HG03135 (cell line): Measurements from ENCODE around the gene PSMA7.
"Not testable (repeated sequence)": the region's sequence is repeated elsewhere in the genome, so short reads cannot be mapped to it uniquely, and the experiment has no call there.

Source experiments
- ATAC-seq: cut with Tn5 transposase; IDR thresholded peaks from one replicate; pipeline ENCODE4 v1.9.1; 2021; ENCODE audit warnings: mild to moderate bottlenecking, moderate library complexity; ENCODE audit not compliant: unreplicated experiment

PSMA7 gene

DNA sequence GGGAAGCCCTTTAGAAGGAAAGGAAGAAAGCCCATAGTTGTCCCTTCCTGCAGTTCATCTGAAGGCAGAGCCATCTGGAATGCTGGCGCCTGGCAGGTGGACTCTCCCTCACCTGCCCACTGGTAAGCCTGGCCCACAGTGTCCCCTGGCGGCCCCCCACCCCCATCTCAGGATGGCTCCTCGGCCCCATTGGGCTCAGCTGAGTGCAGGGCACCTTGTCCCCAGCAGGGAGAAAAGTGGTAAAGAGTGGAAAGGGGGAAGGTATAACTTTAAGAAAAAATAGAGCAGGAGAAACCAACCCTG lies 13.0 kb upstream of the PSMA7 start:
- no peak for ATAC-seq

DNA sequence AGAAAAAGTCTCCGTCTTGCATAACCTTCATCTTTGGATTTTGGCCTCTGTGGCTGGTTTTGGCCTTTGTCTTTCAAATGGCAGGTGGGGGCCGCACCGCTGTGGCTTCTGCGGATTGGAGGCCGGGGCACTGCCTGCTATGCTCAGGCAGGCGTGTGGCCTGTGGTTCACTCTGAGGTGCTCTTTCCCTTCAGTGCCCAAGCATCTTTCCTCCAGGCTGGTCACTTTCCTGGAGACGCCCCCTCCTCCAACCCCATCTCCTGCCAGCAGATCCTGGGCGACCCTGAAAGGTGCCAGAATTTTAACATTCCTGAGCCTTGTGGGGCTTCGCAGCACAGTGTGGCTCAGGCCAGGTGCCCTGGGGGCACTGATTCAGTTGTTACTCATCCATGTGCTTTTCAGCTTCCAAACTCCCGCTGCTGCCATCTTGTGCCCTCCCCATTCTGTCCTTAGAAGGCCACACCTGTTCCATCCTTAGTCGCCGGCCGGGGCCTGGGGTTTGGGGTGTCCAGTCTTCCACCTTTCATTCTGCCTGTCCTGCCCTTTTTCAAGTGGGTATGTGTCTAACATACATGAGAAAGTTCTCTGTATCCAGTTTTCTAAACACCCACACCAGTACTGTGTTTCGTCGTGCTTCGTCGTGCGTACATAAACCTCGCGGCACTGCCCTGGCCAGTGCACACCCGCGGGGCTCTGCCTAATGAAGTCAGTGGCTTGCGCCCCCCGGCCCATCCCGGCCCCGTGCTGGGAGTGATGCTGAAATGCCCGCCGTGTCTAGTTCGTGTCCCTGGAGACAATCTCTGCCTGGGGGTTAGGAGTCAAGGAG lies 12.4 kb upstream of the PSMA7 start:
- no peak for ATAC-seq

DNA sequence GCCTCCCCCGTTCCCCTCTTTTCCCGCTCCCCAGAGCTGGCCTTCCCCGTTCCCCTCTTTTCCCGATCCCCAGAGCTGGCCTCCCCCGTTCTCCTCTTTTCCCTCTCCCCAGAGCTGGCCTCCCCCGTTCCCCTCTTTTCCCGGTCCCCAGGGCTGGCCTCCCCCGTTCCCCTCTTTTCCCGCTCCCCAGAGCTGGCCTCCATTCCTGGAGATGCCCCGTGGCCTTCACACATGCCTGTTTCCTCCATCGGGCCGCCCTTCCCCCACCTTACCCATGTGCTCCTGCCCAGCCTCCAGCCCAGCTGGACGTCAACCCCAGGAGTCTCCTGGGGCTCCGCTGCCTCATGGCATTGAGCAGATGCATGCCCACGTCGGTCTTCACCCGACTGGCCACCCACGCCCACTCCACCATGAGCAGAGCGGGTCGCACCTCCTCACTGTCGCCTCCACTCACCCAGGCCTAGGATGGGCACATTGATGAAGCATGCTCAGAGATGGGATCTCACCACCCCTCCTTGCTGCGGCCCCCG lies 8.7 kb upstream of the PSMA7 start:
- ATAC-seq: no peak

DNA sequence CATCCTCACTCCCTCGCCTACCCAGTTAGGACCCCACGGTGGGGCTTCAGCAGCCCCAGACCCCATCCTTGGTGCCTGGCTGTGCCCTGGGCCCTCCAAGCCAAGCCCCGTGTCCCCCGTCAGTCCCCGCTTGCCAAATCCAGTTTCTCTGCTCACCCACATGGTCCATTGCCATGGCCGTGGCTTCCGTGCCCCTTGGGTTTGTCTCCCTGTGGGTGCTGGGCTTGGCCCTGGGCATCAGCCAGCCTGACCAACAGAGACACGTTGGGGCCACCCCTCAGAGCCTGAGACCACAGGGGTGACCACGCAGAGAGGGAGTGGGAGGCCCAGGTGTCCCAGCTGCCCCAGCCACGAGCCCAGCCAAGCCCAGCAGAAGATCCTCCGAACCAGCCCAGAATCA lies 8.0 kb upstream of the PSMA7 start:
- ATAC-seq: no peak

DNA sequence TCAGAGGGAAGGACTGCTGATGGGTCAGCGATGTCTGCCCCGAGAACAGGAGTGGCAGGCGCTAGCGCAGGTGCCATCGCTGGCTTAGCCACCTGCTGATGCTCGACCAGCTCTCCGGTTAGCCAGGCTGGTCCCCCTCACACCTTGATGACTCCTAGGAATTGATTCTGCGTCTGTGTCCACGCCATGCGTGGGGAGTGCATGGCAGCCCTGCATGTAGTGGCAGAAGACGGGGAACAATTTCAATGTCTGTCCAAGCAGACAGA lies 7.0 kb upstream of the PSMA7 start:
- ATAC-seq: no peak

DNA sequence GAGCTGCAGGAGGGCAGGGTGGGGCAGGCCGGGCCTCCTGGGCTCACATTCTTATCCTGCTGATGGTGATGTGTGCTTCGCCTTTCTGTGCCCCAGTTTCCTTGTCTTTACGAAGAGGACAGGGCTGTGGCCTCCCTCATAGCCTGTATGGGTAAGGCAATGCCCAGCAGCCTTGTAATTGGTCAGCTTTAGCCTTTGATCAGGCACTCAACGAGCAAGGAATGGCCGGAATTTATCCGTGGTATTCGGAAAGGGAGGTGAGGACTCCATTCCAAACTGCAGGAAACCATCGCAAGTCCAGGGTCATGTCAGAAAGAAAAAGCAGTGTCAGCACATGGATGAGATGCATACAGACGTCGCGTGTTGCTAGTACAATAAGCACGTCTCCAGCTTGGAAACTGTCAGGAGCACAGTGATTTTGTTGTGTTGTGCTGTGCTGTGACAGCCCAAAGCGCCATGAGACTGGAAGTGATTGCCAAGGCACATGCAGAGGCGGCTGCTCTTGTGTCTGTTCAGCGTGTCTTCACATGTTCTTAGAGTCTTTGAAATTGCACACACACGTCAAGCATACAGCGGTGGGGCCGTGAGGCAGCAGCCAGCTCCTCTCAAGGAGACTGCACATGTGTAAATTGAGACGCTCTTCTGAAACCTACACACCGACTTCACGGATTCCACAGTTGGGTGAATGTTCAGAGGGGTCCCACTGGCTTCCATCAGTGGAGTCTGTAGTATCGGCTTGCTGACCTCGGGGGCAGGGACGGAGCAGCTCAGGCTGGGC lies 6.5 kb upstream of the PSMA7 start:
- ATAC-seq: no peak

DNA sequence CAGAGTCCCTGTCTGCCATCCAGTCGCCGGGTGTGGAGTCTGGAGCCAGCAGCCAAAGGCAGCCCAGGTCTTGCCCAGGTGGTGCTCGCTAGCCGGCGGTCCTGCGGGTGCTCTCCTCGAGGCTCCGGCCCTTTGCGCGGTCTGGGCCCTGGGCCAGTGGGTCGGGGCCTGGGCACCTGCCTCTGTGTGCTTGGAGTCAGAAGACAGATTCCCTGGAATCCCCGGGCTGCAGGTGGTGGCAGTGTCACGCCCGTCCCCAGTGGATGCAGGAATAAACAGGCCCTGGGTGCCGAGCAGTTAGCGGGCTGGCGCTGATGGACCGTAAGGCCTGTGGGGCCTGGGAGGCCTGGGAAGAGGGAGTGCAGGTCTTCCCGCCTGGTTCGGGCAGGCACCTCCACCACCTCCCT lies 5.7 kb upstream of the PSMA7 start:
- no peak for ATAC-seq

DNA sequence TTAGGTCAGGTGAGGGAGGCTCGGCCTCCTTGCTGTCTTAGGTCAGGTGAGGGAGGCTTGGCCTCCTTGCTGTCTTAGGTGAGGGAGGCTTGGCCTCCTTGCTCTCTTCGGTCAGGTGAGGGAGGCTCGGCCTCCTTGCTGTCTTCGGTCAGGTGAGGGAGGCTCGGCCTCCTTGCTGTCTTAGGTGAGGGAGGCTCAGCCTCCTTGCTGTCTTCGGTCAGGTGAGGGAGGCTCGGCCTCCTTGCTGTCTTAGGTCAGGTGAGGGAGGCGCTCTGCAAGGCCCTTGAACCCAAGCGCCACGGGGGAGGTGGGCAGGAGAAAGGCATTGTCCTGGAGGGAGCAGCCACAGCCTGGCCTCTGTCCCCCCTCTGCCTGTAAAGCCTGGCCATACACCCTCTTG lies 5.2 kb upstream of the PSMA7 start:
- ATAC-seq: not testable (repeated sequence)

DNA sequence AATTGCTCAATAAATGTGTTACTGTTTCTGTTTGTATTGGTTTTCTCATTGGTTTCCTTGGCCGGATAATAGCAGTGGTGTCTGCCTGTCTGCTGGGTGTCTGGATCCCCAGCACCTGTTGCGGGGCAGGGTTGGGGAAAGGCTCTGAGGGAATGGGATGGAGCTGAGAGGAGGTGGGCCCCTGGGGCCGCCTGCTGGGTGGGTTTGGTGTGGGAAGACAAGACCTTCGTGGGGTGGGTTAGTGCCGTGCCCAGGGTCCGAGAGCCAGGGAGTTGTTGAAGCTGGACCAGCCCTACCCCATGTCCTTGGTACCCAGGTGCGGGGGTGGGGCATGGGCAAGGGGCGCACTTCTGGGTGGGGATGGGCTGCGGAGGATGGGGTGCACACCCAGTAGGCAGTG lies 4.3 kb upstream of the PSMA7 start:
- no peak for ATAC-seq

DNA sequence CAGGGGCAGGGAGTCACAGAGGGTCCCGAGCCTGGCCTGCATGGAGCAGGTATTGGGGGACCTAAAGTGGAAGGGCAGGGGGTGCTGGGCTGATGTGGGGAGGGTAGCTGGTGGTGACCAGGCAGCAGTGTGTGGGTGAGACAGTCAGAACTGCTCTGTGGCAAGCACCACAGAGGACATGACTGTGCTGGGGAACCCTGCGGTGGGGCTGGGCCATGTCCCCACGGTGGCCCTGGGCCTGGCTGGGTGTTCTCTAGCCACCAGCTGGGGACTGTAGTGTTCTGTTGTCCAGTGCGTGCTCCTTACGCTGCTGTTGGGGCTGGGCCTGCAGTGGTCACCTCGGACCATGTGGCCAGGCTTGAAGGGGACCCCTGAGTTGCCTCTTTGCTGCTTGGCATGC lies 3.9 kb upstream of the PSMA7 start:
- ATAC-seq: no peak

DNA sequence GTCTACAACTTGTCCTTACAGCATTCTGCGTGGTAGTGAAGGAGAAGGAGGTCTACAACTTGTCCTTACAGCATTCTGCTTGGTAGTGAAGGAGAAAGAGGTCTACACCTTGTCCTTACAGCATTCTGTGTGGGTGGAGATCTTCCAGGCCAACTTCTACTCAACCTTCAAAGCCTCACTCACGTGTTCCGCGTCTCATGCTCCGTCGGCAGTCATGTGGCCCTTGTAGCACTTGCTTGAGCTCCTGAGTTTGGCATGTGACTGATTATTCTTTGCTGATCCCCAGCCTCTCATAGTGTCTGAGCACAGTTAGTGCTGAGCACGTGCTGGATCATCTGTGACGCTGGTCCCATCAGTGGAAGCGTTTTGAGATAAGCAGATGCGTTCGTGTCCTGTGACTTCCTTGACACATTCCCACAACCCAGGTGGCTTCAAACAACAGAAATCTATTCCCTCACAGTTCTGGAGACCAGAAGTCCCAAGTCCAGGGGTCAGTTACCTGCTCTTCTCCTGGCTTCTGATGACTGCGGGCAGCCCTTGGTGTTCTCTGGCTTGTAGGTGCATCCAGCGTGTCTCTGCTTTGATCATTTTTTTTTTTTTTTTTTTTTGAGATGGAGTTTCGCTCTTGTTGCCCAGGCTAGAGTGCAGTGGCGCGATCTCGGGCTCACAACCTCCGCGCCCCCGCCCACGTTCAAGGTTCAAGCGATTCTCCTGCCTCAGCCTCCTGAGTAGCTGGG lies 3.0 kb upstream of the PSMA7 start:
- no peak for ATAC-seq

DNA sequence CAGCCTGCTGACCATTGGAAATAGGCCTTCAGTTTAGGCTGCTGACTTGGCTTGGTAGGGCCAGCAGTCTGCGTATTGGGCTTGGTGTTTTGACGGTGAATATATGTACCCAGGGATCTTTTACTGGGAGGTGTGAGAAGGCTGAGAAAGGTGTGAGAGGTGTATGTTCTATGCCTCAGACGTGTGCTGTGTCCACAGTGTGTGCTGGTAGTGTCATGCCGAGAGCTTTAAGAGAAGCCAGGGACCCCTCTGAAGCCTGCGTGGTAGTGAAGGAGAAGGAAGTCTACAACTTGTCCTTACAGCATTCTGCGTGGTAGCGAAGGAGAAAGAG lies 2.5 kb upstream of the PSMA7 start:
- no peak for ATAC-seq

DNA sequence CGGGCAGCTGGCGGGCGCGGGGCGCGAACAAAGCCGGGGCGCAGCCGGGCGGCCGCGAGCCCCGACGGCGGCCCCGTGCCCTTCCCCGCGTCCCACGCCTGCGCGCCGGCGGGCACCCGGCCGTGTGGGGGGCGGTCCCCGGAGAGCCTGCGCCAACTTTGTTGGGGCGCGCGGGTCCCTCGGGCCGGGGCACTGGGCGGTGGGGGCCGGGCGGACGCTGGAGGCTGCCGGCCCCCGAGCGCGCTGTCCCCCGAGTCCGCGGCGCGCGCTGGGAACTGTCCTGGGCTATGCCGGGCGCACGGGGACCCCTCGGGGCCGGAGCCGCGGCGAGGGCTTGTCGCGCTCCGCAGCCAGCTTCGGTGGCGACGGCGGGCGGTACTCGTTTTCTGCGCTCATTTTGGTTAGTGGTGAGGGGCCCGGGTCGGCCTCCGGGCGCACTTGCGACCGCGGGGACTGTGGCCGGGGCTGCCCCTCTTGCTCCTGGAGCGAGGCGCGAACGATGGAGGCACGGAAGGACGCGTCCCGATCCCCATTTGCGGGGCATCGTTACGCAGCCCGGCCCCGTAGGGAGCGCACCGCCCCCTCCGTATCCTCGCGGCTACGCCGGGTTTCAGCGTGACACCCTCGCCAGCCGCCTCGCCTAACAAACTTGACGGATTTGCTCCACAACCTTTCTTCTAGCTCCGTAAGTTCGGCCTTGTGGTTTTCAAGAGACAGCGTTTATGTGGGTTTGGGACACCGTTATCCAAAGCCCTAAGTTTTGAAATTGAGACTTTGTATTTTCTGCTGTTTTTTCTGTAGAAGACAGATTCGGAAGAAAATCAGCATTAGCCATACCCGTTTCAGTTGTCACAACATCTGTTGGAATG lies 997 bp upstream of the PSMA7 start:
- ATAC-seq: peak; percentile 17

DNA sequence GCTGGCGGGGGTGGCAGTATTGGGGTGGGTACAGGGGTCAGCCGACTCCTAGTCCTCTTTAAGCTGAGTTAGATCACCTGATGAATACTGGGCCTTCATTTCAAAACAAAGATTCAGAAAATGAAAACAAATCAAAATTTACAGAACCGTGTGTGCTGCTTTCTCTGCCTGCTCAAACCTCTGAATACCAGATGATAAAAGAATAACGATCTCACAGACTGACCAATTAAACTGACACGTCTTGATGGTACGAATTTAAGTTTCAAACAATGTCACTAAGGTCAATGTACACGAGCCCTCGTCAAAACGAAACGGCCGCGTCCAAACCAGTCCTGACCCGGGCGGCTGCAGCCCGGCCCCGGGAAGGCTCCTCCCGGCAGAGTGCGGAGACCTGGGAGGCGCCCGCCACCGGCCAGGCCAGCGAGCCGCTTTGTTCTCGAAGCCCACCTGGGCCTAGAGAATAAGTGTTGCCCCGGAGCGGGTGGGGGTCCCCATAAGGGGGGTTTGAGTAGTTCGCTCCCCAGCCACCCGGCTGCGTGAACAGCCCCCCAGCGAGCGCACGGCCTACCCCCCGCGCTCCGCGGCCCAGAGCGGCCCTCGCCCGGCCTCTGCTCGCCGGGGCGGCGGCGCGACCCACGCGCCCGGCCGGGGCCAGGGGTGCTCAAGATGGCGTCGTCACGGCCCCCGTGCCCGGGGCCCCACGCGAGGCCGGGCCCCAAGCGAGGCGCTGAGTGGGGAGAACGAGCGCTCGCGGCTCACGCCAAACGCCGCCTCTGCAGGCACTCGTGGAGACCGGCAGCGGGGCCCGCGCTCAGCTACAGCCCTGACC lies 728 bp downstream of the PSMA7 start:
- ATAC-seq: peak; percentile 24

DNA sequence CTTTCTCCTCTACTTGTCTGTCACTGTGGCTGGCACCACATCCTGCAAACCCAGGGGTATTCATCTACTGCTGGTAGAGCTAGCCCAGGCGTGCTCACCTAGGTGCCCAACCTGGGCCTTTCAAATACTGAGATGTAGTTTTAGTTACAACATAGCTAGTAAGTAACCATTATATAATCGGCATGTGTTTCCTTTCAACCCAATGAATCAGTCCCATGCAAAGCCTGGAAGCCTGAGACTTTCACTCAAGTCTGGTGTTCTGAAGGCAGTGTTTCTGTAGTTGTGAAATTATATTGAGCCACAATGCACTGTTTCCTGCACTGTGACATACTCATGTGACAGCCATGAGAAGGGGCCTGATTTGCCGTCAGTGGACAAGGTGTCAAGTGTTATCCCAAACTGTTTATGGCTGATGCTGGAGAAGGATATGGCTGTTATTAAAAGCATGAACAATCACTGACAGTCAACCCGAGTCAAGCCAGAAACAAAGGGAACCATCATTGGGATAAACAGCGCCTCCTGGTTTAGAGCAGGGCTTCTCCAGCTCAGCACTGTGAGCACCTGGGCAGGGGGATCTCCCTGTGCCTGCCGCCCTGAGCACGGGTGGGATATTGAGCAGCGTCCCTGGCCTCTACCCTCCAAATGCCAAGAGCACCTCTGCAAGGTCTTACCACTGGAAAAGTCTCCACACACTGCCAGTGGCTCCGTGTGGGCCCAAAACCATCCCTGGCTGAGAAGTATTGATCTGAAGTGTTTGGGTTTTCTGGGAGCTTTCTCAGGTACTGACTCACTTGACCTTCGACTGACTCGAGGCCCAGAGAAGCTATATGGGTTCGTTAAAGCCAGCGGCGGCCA lies 1.6 kb downstream of the PSMA7 start:
- no peak for ATAC-seq

DNA sequence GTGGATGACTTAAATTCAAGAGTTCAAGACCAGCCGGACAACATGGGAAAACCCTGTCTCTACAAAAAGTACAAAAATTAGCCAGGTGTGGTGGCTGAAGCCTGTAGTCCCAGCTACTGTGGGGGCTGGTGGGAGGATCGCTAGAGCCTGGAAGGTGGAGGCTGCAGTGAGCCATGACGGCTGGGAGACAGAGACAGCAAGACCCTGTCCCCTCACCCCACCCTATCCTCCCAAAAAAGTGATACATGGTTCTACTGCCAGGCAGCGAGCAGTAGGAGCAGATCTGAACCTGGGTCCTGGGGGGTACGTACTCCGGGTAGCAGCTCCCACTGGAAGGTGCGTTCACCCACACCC lies 2.2 kb downstream of the PSMA7 start:
- ATAC-seq: no peak

DNA sequence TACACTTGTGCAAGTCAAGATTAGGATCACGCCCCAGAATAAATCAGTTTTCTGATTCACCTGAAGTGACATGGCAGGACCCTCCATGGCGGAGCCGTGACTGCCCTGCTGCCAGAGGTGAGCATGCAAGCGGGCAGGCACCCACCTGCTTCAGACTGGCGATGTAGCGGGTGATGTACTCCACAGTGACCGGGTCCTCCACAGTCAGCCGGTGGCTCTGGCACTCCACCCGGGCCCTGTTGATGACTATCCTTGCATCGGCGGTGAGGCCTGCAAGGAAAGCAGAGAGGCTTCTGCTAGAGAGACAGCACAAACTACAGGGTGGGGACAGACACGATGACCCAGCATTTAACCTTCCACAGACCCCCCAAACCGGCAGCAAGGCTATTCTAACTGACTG lies 3.6 kb downstream of the PSMA7 start:
- ATAC-seq: no peak

DNA sequence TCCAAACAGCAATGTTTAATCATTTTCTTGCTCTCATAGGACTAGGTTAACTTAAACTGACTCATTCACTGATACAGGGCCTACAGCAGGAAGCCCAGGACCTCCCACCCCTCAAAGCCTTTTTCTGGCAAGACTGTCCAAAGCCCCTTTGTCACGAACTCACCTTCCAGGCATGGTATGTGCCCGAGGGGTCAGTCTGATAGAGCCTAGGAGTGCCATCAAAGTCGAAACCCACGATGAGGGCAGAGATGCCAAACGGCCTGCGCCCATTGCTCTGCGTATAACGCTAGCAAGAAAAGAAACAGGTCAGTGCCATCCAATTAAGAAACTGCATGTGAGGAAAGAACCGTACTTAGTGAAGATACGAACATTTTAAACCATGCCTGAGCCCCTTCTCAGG lies 4.3 kb downstream of the PSMA7 start:
- ATAC-seq: no peak

DNA sequence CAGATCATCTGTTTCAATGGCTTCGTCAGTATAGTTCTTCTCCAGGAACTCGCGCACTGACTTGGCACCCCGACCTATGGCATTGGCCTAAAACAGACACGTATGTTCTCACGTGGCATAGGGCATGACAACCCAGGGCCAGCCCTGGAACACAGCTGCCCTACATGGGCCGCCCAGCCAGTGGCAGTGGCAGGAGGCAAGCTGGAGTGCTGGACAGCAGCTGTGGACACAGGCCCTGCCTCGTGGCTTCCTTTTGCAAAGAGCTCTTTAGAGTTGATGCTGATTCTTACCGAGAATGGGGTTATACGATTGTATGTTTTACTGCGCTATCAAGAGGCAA lies 5.0 kb downstream of the PSMA7 start:
- ATAC-seq: no peak
